GM21390 (cell line): ENCODE results near the gene LRRC74B.
"Not testable (repeated sequence)": the region's sequence is repeated elsewhere in the genome, so short reads cannot be mapped to it uniquely, and the experiment has no call there.

ENCODE experiments used
- ATAC-seq: cut with Tn5 transposase; IDR thresholded peaks from one replicate; pipeline ENCODE4 v1.9.1; 2021; ENCODE audit not compliant: unreplicated experiment

The LRRC74B gene

GRCh38 chr22:21054046-21054713, 8.4 kb downstream of the LRRC74B start:
- no peak for ATAC-seq

GRCh38 chr22:21054714-21055563, 9.2 kb downstream of the LRRC74B start:
- no peak for ATAC-seq

- no peak for ATAC-seq
Observed at GRCh38 chr22:21055564-21055834, 9.8 kb downstream of the LRRC74B start.

- ATAC-seq, result no peak
Observed at GRCh38 chr22:21055880-21056319, 10.2 kb downstream of the LRRC74B start.

- not testable (repeated sequence) for ATAC-seq
Observed at GRCh38 chr22:21060363-21060762, 14.6 kb downstream of the LRRC74B start.

- not testable (repeated sequence) for ATAC-seq
Observed at GRCh38 chr22:21061660-21062321, 16.0 kb downstream of the LRRC74B start.

- ATAC-seq, result not testable (repeated sequence)
Observed at GRCh38 chr22:21064425-21064824, 18.7 kb downstream of the LRRC74B start.

- no peak for ATAC-seq
Observed at GRCh38 chr22:21064917-21065864, 19.4 kb downstream of the LRRC74B start.

GRCh38 chr22:21067075-21067900, 21.5 kb downstream of the LRRC74B start:
- ATAC-seq, result no peak

- no peak for ATAC-seq
Observed at GRCh38 chr22:21067901-21068680, 22.3 kb downstream of the LRRC74B start.

- ATAC-seq, result no peak
Observed at GRCh38 chr22:21068681-21069276, 23.0 kb downstream of the LRRC74B start.

GRCh38 chr22:21069375-21069774, 23.6 kb downstream of the LRRC74B start:
- no peak for ATAC-seq

GRCh38 chr22:21070690-21071615, 25.2 kb downstream of the LRRC74B start:
- no peak for ATAC-seq

- ATAC-seq, result not testable (repeated sequence)
Observed at GRCh38 chr22:21071796-21072195, 26.1 kb downstream of the LRRC74B start.

- no peak for ATAC-seq
Observed at GRCh38 chr22:21073023-21073422, 27.3 kb downstream of the LRRC74B start.

- no peak for ATAC-seq
Observed at GRCh38 chr22:21073482-21073881, 27.7 kb downstream of the LRRC74B start.

GRCh38 chr22:21074102-21074715, 28.5 kb downstream of the LRRC74B start:
- ATAC-seq, result no peak
